VCaP (cell line): ENCODE data around the gene AKAP6.

Experiments used
- H3K27ac ChIP-seq: fragments of 450-650 bp; 2 replicates; pipeline ENCODE4 v1.5.1; 2017
- CTCF ChIP-seq: fragments of 450-650 bp; conservative IDR thresholded peaks from 2 replicates; pipeline ENCODE4 v1.5.1; 2017; ENCODE audit warnings: mild to moderate bottlenecking, moderate library complexity

AKAP6 gene

GRCh38 chr14:32426028-32426427 lies 96.9 kb downstream of the AKAP6 start:
- no peak overlapping the region for H3K27ac ChIP-seq
- no peak for TF ChIP-seq CTCF

- no peak overlapping the region for H3K27ac ChIP-seq
Measured at GRCh38 chr14:32426586-32427388, 97.7 kb downstream of the AKAP6 start.

GRCh38 chr14:32427726-32428528 lies 98.8 kb downstream of the AKAP6 start:
- no peak for TF ChIP-seq CTCF
- no peak overlapping the region for H3K27ac ChIP-seq

More at GRCh38 chr14:32426586-32427388, 97.7 kb downstream of the AKAP6 start:
- no peak for TF ChIP-seq CTCF

GRCh38 chr14:32428875-32429274 lies 99.8 kb downstream of the AKAP6 start:
- no peak for TF ChIP-seq CTCF

GRCh38 chr14:32430326-32430725 lies 101.2 kb downstream of the AKAP6 start:
- H3K27ac ChIP-seq: no peak overlapping the region
- TF ChIP-seq CTCF: no peak

More at GRCh38 chr14:32428875-32429274, 99.8 kb downstream of the AKAP6 start:
- no peak overlapping the region for H3K27ac ChIP-seq

- no peak overlapping the region for H3K27ac ChIP-seq
- TF ChIP-seq CTCF: no peak
Measured at GRCh38 chr14:32432813-32433538, 103.9 kb downstream of the AKAP6 start.

- no peak for TF ChIP-seq CTCF
- no peak overlapping the region for H3K27ac ChIP-seq
Measured at GRCh38 chr14:32434180-32434579, 105.1 kb downstream of the AKAP6 start.
